Pons (tissue), 1 donor: ENCODE measurements around the gene SIK2.
"Not testable (repeated sequence)": the region's sequence is repeated elsewhere in the genome, so short reads cannot be mapped to it uniquely, and the experiment has no call there.

Experiments
- DNase-seq: peaks from one replicate; pipeline ENCODE4 v3.0.0-alpha.2; 2016; ENCODE audit warnings: low spot score

The SIK2 gene

GRCh38 chr11:111658493-111658892, 56.2 kb downstream of the SIK2 start:
- DNase-seq, result not testable (repeated sequence)

GRCh38 chr11:111659201-111660115, 57.2 kb downstream of the SIK2 start:
- no peak for DNase-seq

- no peak for DNase-seq
These were observed 58.6 kb downstream of the SIK2 start for GRCh38 chr11:111660822-111661221.

GRCh38 chr11:111663820-111664219, 61.6 kb downstream of the SIK2 start:
- no peak for DNase-seq

GRCh38 chr11:111665777-111666176, 63.5 kb downstream of the SIK2 start:
- DNase-seq, result no peak

- DNase-seq, result no peak
These were observed 66.7 kb downstream of the SIK2 start for GRCh38 chr11:111668980-111669379.

- DNase-seq, result no peak
These were observed 69.1 kb downstream of the SIK2 start for GRCh38 chr11:111671383-111671782.

- DNase-seq, result no peak
These were observed 70.7 kb downstream of the SIK2 start for GRCh38 chr11:111672949-111673348.

- no peak for DNase-seq
These were observed 72.7 kb downstream of the SIK2 start for GRCh38 chr11:111674941-111675340.

GRCh38 chr11:111675891-111676290, 73.6 kb downstream of the SIK2 start:
- no peak for DNase-seq

GRCh38 chr11:111676878-111677585, 74.8 kb downstream of the SIK2 start:
- DNase-seq, result no peak

- no peak for DNase-seq
These were observed 78.4 kb downstream of the SIK2 start for GRCh38 chr11:111680486-111681175.

GRCh38 chr11:111683806-111684205, 81.6 kb downstream of the SIK2 start:
- DNase-seq, result no peak

GRCh38 chr11:111684251-111684650, 82.0 kb downstream of the SIK2 start:
- no peak for DNase-seq

GRCh38 chr11:111688013-111688412, 85.8 kb downstream of the SIK2 start:
- no peak for DNase-seq

- no peak for DNase-seq
These were observed 88.9 kb downstream of the SIK2 start for GRCh38 chr11:111691176-111691575.

GRCh38 chr11:111691741-111692140, 89.5 kb downstream of the SIK2 start:
- peak; percentile 25 for DNase-seq

- no peak for DNase-seq
These were observed 91.1 kb downstream of the SIK2 start for GRCh38 chr11:111693224-111693937.

- peak; percentile 43 for DNase-seq
These were observed 92.6 kb downstream of the SIK2 start for GRCh38 chr11:111694851-111695250.

GRCh38 chr11:111696556-111696955, 94.3 kb downstream of the SIK2 start:
- no peak for DNase-seq

GRCh38 chr11:111697933-111698371, 95.7 kb downstream of the SIK2 start:
- no peak for DNase-seq
